Measurements from ENCODE around the gene ALDH3A1.

DNA sequence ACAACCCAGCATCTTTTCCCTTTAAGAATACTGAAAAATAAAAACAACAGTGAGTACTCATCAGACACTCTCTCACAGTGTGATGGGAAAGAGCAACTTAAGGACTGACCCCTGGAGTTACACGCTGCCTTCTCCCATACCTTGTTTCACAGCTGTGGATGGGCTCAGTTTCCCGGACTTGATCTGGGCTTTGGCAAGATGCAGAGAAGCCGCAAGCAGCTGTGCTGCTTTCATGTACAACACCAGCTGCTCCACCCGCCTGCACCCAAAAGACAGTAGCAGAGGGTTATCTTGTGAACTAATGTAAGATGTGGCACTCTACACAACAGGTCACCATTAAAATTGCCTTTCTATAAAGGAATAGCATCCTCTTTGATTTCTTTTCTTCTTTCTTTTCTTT, 32.7 kb upstream of the ALDH3A1 start:
- TF ChIP-seq POLR2AphosphoS5 (IDR thresholded peaks at IDR 0.05) (no peak), EP300 (IDR thresholded peaks at IDR 0.05) (no peak), POLR2A (IDR thresholded peaks at IDR 0.05) (no peak)
- TF ChIP-seq, protein P1, sequence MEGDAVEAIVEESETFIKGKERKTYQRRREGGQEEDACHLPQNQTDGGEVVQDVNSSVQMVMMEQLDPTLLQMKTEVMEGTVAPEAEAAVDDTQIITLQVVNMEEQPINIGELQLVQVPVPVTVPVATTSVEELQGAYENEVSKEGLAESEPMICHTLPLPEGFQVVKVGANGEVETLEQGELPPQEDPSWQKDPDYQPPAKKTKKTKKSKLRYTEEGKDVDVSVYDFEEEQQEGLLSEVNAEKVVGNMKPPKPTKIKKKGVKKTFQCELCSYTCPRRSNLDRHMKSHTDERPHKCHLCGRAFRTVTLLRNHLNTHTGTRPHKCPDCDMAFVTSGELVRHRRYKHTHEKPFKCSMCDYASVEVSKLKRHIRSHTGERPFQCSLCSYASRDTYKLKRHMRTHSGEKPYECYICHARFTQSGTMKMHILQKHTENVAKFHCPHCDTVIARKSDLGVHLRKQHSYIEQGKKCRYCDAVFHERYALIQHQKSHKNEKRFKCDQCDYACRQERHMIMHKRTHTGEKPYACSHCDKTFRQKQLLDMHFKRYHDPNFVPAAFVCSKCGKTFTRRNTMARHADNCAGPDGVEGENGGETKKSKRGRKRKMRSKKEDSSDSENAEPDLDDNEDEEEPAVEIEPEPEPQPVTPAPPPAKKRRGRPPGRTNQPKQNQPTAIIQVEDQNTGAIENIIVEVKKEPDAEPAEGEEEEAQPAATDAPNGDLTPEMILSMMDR (IDR thresholded peaks at IDR 0.05), result no peak

Measured in stomach (tissue), 4 donors.